ENCODE results near the gene TBC1D9.

- TF ChIP-seq, protein P1, sequence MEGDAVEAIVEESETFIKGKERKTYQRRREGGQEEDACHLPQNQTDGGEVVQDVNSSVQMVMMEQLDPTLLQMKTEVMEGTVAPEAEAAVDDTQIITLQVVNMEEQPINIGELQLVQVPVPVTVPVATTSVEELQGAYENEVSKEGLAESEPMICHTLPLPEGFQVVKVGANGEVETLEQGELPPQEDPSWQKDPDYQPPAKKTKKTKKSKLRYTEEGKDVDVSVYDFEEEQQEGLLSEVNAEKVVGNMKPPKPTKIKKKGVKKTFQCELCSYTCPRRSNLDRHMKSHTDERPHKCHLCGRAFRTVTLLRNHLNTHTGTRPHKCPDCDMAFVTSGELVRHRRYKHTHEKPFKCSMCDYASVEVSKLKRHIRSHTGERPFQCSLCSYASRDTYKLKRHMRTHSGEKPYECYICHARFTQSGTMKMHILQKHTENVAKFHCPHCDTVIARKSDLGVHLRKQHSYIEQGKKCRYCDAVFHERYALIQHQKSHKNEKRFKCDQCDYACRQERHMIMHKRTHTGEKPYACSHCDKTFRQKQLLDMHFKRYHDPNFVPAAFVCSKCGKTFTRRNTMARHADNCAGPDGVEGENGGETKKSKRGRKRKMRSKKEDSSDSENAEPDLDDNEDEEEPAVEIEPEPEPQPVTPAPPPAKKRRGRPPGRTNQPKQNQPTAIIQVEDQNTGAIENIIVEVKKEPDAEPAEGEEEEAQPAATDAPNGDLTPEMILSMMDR (IDR thresholded peaks at IDR 0.05) = no peak
- TF ChIP-seq POLR2AphosphoS5 (IDR thresholded peaks at IDR 0.05; ENCODE audit: low read depth, low read length) (no peak), TCF7L2 (IDR thresholded peaks at IDR 0.05; ENCODE audit: low read depth, low read length) (no peak), SIN3A (IDR thresholded peaks at IDR 0.05; ENCODE audit: borderline replicate concordance, insufficient read depth, low read depth, low read length) (no peak)
- TF ChIP-seq, protein P2, sequence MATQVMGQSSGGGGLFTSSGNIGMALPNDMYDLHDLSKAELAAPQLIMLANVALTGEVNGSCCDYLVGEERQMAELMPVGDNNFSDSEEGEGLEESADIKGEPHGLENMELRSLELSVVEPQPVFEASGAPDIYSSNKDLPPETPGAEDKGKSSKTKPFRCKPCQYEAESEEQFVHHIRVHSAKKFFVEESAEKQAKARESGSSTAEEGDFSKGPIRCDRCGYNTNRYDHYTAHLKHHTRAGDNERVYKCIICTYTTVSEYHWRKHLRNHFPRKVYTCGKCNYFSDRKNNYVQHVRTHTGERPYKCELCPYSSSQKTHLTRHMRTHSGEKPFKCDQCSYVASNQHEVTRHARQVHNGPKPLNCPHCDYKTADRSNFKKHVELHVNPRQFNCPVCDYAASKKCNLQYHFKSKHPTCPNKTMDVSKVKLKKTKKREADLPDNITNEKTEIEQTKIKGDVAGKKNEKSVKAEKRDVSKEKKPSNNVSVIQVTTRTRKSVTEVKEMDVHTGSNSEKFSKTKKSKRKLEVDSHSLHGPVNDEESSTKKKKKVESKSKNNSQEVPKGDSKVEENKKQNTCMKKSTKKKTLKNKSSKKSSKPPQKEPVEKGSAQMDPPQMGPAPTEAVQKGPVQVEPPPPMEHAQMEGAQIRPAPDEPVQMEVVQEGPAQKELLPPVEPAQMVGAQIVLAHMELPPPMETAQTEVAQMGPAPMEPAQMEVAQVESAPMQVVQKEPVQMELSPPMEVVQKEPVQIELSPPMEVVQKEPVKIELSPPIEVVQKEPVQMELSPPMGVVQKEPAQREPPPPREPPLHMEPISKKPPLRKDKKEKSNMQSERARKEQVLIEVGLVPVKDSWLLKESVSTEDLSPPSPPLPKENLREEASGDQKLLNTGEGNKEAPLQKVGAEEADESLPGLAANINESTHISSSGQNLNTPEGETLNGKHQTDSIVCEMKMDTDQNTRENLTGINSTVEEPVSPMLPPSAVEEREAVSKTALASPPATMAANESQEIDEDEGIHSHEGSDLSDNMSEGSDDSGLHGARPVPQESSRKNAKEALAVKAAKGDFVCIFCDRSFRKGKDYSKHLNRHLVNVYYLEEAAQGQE (IDR thresholded peaks at IDR 0.05; ENCODE audit: insufficient read depth in 1 of 2, low read depth in 2 of 2, low read length in 1 of 2) = no peak
These were observed 76.6 kb downstream of the TBC1D9 start for GRCh38 chr4:140679576-140679975.
